SH-SY5Y (cell line): Measurements from ENCODE around the gene TAF13.

Experiments used
- GATA2 ChIP-seq: IDR thresholded peaks from 2 replicates; pipeline ENCODE4 v1.6.1; 2011; ENCODE audit warnings: mild to moderate bottlenecking, low read depth, low read length
- GATA3 ChIP-seq: IDR thresholded peaks from 2 replicates; pipeline ENCODE4 v1.6.1; 2011; ENCODE audit warnings: low read depth, mild to moderate bottlenecking, low read length, moderate library complexity

The TAF13 gene, protein sequence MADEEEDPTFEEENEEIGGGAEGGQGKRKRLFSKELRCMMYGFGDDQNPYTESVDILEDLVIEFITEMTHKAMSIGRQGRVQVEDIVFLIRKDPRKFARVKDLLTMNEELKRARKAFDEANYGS

DNA sequence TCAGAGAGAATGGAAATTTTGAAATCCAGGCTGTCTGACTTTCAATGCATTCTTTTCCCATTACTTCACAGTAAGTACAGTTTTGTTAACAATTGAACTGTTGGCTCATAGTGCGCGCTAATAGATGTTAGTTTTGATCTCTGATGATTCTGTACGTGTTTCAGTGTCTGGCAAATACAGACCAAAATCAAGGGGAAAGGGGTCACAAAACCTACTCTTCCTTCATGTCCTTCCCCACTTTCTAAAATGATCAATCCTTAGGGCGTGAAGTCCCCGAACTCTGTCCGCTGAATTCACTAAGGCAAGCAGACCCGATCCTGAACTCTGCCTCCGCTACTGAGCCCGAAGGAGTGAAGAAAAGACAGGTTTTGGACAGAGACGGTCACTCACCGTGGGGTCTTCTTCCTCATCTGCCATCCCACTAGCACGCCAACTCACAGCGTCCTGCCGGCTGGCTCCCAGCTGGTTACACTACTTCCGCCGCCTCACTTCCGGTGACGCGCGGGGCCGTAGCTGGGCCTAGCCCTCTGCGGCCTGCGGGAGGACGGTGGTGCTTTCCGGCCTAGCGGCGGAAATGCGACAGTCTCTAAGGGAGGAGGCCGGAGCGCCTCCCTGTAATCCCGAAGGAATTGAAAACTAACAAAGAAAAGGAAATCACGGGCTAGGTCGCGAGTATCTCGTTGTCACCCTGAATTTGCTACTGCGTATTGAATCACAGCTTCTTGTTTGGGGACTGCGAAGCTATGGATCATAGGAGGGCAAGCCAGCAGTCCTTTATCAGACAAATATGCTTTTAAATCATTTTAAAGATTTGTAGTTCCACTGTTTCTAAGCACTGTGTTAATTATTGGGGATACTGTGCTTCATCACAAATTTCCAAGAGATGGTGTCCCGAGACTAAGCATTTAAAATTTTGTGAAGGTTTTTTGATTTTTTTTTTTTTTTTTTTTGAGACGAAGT lies at the start of gene TAF13:
TAF13 (minus strand) TSS at position 473 of the 960 bp plus-strand sequence; CDS start at position 417, 56 bp downstream.
- no peak for TF ChIP-seq GATA2
- TF ChIP-seq GATA3, result no peak

DNA sequence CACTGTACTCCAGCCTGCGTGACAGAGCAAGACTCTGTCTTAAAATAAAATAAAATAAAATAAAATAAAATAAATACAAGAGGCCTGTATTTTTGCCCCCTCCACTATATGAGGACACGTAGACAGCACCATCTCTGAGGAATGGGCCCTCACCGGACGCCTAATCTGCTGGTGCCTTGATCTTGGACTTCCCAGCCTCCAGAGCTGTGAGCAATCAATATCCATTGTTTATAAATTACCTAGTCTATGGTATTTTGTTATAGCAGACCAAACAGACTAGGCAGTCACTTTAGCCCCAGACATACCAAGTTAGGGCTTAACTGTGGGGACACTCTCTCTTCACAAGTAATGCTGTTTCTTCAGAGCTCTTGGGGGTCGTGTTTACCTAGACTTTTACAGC lies 44.6 kb upstream of the TAF13 start:
- TF ChIP-seq GATA2 (no peak), GATA3 (no peak)

DNA sequence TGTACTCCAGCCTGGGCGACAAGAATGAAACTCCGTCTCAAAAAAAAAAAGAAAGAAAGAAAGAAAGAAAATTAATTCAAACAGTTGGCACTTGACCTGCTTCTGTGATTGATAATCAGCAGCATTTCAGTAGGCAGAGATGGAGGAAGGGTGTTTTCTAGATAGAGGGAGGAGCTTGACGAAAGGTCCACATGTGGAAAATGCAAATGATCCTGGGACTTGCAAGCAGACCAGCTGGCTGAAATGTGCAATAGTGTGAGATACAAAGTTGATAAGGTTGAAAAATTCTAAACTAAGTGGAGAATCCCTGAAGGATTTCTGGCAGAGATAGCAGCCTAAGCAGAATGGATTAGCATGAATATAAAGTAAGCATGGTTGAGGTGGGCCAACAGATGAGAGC lies 42.3 kb upstream of the TAF13 start:
- TF ChIP-seq GATA3, result no peak
- no peak for TF ChIP-seq GATA2

DNA sequence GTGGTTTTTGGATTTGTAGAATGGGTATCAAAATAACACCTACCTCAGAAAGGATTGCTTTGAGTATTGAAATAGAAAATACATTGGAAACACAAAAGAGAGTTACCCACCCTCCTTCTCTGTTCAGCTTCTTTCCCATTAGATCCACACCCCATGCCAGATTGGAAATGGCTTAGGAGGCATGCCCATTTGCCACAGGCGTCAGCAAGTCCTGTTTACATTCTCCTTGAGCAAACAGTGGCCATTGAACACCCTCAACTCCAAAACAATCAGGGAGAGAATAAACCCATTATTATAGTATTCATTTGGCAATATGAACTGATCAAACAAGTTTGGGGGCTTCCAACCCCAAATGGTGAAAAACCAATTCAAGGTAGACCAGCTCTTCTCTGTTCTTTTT lies 40.5 kb upstream of the TAF13 start:
- TF ChIP-seq GATA3 (no peak), GATA2 (no peak)

DNA sequence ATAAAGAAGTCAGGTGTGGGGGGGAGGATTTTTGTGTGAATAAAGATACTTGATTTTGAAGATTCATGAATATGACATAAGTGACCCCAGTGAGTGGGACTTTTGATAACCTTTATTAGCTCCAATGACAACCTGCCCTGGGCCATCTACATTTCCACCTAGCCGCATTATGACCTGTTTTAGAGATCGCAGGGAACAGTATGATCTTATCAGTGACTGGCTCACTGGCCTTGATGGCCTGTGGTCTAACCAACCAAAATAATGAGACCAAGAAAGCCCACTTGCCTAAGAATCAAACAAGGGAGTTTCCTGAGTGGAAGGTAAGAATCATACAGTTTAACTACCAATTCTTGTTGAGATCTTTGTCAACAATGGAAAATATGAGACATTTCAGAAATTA lies 39.9 kb upstream of the TAF13 start:
- TF ChIP-seq GATA2 (no peak), GATA3 (no peak)

DNA sequence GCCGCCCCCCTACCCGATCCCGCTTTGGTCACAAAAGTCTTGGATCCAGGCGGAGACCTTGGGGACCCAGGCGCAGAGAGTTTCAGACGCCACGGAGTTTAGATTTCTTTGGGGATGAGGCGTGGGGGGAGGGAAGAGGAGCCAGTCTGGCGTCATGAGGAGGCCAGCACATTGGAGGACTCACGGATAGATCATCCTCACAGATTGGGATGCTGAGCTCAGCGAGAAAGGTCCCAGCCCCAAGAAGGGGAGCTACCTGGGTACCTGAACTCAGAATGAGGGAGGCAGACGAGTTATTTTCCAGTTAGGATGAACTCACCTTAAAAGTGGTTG lies 38.5 kb upstream of the TAF13 start:
- TF ChIP-seq GATA2 (no peak), GATA3 (no peak)

DNA sequence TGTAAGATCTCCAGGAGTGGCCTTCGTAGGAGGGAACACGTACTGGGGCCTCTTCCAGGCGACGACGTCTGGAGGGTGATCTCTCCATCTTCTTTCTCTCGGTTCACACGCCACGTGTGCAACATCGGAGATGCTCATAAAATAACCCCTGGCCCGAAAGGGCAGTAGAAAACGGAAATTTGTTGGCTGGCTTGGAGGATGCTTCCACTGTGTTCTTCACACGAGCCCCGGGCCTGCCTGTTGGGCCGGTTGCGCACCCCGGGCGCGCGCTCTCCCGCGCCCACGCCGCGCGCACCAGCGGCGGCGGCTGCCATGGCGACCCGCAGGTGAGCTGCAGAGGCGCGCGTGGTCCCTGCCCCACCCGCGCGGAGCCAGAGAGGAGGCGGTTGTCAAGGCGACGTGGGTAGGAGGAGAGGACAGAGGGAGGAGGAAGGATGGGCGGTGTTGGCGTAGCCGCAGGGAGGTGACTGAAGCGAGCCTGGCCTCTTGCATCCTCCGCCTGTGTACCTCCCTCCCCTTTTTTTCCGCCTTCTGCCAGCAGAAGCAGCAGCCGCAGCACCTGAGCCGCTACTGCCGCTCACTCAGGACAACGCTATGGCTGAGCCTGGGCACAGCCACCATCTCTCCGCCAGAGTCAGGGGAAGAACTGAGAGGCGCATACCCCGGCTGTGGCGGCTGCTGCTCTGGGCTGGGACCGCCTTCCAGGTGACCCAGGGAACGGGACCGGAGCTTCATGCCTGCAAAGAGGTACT lies 38.0 kb upstream of the TAF13 start, which contains the start of gene ELAPOR1:
ELAPOR1 (plus strand) TSS at position 526 of the 752 bp plus-strand sequence; CDS start at position 595, 69 bp downstream.
- TF ChIP-seq GATA3 (no peak), GATA2 (no peak)

DNA sequence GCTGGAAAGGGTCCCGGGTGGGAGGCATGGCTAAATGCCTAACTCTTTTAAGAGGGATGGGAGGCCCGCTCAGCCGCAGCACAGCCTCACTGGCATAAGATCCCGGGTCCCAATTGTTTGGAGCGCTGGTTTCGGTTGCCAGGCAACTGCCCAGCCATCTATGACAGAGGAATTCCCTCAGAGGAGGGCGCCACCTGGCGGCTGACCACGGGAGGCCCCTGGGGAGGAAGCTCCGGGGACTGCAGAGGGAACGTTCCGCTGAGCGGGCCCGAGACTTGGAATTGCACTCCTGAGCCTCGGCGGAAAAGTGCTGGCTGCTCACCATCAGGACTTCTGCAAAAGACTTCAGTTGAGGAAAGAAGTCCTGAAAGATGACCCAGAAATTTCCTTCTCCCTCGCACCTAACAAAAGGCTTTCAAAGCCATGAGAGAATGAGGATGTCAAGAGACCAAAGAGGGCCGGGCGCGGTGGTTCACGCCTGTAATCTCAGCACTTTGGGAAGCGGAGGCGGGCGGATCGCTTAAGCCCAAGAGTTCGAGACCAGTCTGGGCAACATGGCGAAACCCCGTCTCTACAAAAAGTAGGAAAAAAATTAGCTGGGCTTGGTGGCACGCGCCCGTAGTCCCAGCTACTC lies 37.0 kb upstream of the TAF13 start:
- TF ChIP-seq GATA3, result no peak
- no peak for TF ChIP-seq GATA2

DNA sequence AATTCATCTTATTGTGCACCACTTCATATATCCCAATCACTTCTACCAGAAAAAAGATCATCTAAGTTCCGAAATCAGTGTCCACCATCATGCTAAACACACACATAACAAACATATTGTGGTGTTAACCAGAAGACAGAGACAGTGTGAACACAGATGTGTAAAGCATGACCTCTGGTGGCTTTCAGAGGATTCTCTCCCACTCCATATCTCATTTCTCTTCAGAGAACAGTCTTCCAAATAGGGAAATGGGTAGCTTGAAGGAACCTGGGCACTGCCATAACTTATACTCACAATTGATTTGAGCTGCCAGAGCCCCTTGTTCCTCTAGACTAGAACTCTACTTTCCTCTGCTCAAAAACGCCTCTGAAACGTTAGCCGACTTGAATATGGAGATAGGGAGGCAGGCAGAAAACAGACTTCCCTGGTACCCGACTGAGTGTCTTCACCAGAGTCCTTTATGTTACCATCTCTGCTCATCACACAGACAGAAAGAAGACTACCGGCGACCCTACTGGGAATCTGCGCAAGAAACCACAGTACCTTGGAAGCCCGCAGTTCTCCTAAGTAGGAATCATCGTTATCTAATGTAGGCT lies 36.4 kb upstream of the TAF13 start:
- TF ChIP-seq GATA3 (no peak), GATA2 (no peak)

DNA sequence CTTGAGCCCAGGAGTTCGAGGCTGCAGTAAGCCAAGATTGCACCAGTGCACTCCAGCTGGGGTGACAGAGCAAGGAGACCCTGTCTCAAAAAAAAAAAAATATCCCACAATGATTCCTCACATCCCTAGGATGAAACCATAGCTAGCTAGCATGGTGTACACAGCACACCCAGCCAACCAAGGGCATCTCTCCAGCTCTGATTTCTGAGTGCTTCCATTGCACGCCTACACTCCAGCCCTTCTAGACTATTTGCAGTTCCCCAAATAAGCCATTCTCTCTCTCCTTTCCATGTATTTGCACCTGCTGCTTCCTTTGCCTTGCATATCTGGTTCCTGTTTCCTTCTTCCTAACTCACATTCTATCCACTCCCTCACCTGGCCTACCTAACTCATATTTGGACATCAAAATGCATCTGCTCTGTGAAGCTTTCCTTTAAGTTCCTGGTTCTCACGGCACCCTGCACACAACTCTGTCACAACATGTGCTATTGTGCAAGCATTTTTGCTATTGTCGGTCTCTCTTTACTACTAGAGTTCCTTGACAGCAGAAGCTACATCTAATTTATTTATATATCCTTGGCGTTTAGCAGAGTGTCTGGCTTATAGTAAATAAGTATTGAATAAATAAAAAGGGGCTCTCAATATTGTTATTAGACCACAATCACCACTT lies 35.7 kb upstream of the TAF13 start:
- no peak for TF ChIP-seq GATA3
- TF ChIP-seq GATA2, result no peak

DNA sequence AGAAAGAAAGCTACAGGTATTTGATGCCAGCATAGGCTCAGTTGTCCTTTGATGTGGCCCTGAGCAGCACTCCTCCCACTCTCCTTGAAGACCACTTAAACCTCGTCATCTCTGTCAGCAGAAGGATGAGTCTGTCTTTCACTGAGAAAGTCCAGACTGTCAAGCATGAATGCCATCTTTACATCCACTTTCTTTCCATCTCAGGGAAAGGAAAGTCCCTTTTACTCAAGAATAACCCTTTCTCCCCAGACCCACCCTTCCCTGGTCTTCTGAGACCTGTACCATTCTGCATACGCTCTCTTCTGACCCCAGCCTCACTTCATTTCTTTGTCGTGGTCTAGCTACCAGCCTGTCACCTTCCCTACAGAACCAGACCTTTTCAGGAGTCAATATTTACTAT lies 34.1 kb upstream of the TAF13 start:
- TF ChIP-seq GATA3 (no peak), GATA2 (no peak)

DNA sequence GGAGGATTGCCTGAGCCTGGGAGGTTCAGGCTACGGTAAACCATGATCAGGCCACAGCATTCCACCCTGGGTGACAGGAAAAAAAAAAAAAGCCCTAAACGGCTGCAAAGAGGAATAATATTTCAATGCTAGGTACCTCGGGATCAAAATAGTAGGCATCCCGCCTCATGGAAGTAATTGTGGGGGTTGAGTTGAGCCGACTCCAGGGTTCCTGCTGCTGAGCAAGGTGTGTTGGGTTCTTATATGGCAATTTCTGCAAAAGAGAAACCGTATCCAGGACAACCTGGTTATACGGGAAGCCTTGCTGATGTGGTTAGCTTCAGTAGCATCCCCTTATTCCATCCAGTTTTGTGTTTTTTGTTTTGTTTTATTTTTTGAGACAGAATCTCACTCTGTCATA lies 32.0 kb upstream of the TAF13 start:
- TF ChIP-seq GATA2 (no peak), GATA3 (no peak)

DNA sequence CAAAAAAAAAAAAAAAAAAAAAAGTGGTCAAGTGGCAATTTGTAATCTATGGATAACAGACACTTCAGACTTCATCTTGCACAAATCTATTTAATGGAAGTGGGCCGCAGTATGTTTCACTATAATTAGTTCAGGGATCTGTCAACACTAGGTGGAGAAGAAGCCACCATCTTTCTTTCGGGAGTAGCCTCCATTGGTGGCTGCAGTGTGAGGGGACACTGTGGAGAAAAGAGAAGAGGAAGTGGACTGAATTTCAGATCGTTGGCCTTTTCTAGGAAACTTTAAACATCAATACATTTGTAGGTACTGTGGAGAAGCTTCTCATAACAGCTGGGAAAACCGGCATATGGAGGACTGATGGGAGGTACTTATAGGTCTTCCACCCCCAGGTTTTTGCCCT lies 30.1 kb upstream of the TAF13 start:
- no peak for TF ChIP-seq GATA3
- no peak for TF ChIP-seq GATA2
